ENCODE data around the gene ANGPTL8. TPM values are rescaled to one million over a fixed set of nuclear protein-coding genes. Genes with fewer than 3 reads are reported as not detected.

Gene ANGPTL8
- total RNA-seq, 1 donor from 2014 or later: 0.95 TPM

GRCh38 chr19:11291415-11291814 lies 52.0 kb downstream of the ANGPTL8 start:
- DNase-seq (ENCODE audit: low spot score): no peak

Other genes with a start within 250 kb of the ANGPTL8 start
- gene LDLR, start 150.2 kb upstream of the ANGPTL8 start, total RNA-seq: 190 TPM
- gene SPC24, start 83.8 kb upstream of the ANGPTL8 start, total RNA-seq: 2.1 TPM
- 225 TPM for gene KANK2, start 42.1 kb upstream of the ANGPTL8 start, total RNA-seq
- 102 TPM for gene DOCK6, start 22.9 kb downstream of the ANGPTL8 start, total RNA-seq
- gene TSPAN16, start 56.5 kb downstream of the ANGPTL8 start, total RNA-seq: not detected
- 41.9 TPM for gene RAB3D, start 100.0 kb downstream of the ANGPTL8 start, total RNA-seq
- gene TMEM205, start 106.6 kb downstream of the ANGPTL8 start, total RNA-seq: 136 TPM
- 66.1 TPM for gene CCDC159, start 106.9 kb downstream of the ANGPTL8 start, total RNA-seq
- 34.2 TPM for gene PLPPR2, start 115.8 kb downstream of the ANGPTL8 start, total RNA-seq
- gene SWSAP1, start 135.0 kb downstream of the ANGPTL8 start, total RNA-seq: 4.9 TPM
- 17.8 TPM for gene EPOR, start 144.7 kb downstream of the ANGPTL8 start, total RNA-seq
- 72.0 TPM for gene RGL3, start 179.7 kb downstream of the ANGPTL8 start, total RNA-seq
- 1.4 TPM for gene ODAD3, start 195.5 kb downstream of the ANGPTL8 start, total RNA-seq
- 357 TPM for gene PRKCSH, start 196.0 kb downstream of the ANGPTL8 start, total RNA-seq
- gene ELAVL3, start 241.4 kb downstream of the ANGPTL8 start, total RNA-seq: 0.20 TPM

All from mucosa of gallbladder (tissue), 1 donor.